GM18499 (cell line): ENCODE measurements around the gene PTPRK.

Experiments
- ATAC-seq: cut with Tn5 transposase; IDR thresholded peaks from one replicate; pipeline ENCODE4 v1.9.1; 2021; ENCODE audit warnings: moderate number of reproducible peaks; ENCODE audit not compliant: insufficient read depth, unreplicated experiment

PTPRK gene

GRCh38 chr6:128403618-128404444 is 116.6 kb downstream of the PTPRK start:
- ATAC-seq: no peak

GRCh38 chr6:128400875-128401274 is 119.5 kb downstream of the PTPRK start:
- no peak for ATAC-seq

GRCh38 chr6:128397996-128398395 is 122.4 kb downstream of the PTPRK start:
- ATAC-seq: no peak

GRCh38 chr6:128395596-128395995 is 124.8 kb downstream of the PTPRK start:
- no peak for ATAC-seq

- no peak for ATAC-seq
Measured at GRCh38 chr6:128395188-128395587, 125.2 kb downstream of the PTPRK start.

GRCh38 chr6:128394167-128394566 is 126.2 kb downstream of the PTPRK start:
- ATAC-seq: no peak

- no peak for ATAC-seq
Measured at GRCh38 chr6:128389820-128390534, 130.4 kb downstream of the PTPRK start.

- no peak for ATAC-seq
Measured at GRCh38 chr6:128388380-128388779, 132.0 kb downstream of the PTPRK start.

GRCh38 chr6:128380891-128381290 is 139.5 kb downstream of the PTPRK start:
- no peak for ATAC-seq

- no peak for ATAC-seq
Measured at GRCh38 chr6:128379577-128379976, 140.8 kb downstream of the PTPRK start.

GRCh38 chr6:128376952-128377503 is 143.4 kb downstream of the PTPRK start:
- ATAC-seq: no peak

- no peak for ATAC-seq
Measured at GRCh38 chr6:128371136-128371535, 149.3 kb downstream of the PTPRK start.

GRCh38 chr6:128370072-128370471 is 150.3 kb downstream of the PTPRK start:
- ATAC-seq: no peak

- ATAC-seq: no peak
Measured at GRCh38 chr6:128368213-128368944, 152.0 kb downstream of the PTPRK start.

GRCh38 chr6:128367437-128367836 is 153.0 kb downstream of the PTPRK start:
- no peak for ATAC-seq

- no peak for ATAC-seq
Measured at GRCh38 chr6:128365520-128366160, 154.8 kb downstream of the PTPRK start.

GRCh38 chr6:128364766-128365519 is 155.5 kb downstream of the PTPRK start:
- no peak for ATAC-seq

GRCh38 chr6:128363020-128363813 is 157.2 kb downstream of the PTPRK start:
- no peak for ATAC-seq

- ATAC-seq: no peak
Measured at GRCh38 chr6:128361378-128361777, 159.0 kb downstream of the PTPRK start.
